Measurements from ENCODE around the gene LMOD3. TPM values are rescaled to one million over a fixed set of nuclear protein-coding genes. Genes with fewer than 3 reads are reported as not detected.

LMOD3 gene
- total and polyA plus RNA-seq, 7 donors: 0.01 to 0.23 TPM; not detected in 5

GRCh38 chr3:69120879-69121464 is 1.4 kb downstream of the LMOD3 start:
- WGBS, 2 donors: 0 to 6% methylated on average over 1 of the region's 1 CpG
- H3K36me3 ChIP-seq: no peaks in the 10 kb centered on the region
- intact Hi-C loops (cut with DNase I): no loop called here
- TF ChIP-seq EP300 (IDR thresholded peaks at IDR 0.05): no peak
- TF ChIP-seq, protein P1, sequence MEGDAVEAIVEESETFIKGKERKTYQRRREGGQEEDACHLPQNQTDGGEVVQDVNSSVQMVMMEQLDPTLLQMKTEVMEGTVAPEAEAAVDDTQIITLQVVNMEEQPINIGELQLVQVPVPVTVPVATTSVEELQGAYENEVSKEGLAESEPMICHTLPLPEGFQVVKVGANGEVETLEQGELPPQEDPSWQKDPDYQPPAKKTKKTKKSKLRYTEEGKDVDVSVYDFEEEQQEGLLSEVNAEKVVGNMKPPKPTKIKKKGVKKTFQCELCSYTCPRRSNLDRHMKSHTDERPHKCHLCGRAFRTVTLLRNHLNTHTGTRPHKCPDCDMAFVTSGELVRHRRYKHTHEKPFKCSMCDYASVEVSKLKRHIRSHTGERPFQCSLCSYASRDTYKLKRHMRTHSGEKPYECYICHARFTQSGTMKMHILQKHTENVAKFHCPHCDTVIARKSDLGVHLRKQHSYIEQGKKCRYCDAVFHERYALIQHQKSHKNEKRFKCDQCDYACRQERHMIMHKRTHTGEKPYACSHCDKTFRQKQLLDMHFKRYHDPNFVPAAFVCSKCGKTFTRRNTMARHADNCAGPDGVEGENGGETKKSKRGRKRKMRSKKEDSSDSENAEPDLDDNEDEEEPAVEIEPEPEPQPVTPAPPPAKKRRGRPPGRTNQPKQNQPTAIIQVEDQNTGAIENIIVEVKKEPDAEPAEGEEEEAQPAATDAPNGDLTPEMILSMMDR (IDR thresholded peaks at IDR 0.05): peak; percentile 45 to 94 (median 77)
- no peak overlapping the region for H3K4me3 ChIP-seq
- no peak overlapping the region for H3K27ac ChIP-seq
- no peaks in the 10 kb centered on the region for H3K9me3 ChIP-seq
- DNase-seq: peak; percentile 77
- no peaks in the 10 kb centered on the region for H3K27me3 ChIP-seq
- H3K4me1 ChIP-seq: no peaks in the 10 kb centered on the region

- H3K27ac ChIP-seq: no peak overlapping the region
- H3K27me3 ChIP-seq: no peaks in the 10 kb centered on the region
- H3K9me3 ChIP-seq: no peaks in the 10 kb centered on the region
- H3K4me3 ChIP-seq: no peak overlapping the region
- no peaks in the 10 kb centered on the region for H3K4me1 ChIP-seq
- 93 to 95% methylated on average over 5 of the region's 5 CpGs for WGBS, 2 donors
- no peak for DNase-seq
- intact Hi-C loops (cut with DNase I): no loop called here
- no peaks in the 10 kb centered on the region for H3K36me3 ChIP-seq
- no peak for TF ChIP-seq POLR2AphosphoS5 (IDR thresholded peaks at IDR 0.05)
- no peak for TF ChIP-seq POLR2A (IDR thresholded peaks at IDR 0.05)
These were observed 2.7 kb downstream of the LMOD3 start for GRCh38 chr3:69119681-69120080.

GRCh38 chr3:69119138-69119537 is 3.3 kb downstream of the LMOD3 start:
- Histone ChIP-seq H3K4me1 (no peaks in the 10 kb centered on the region), H3K36me3 (no peaks in the 10 kb centered on the region), H3K27ac (no peak overlapping the region), H3K9me3 (no peaks in the 10 kb centered on the region), H3K27me3 (no peaks in the 10 kb centered on the region), H3K4me3 (no peak overlapping the region)
- no peak for TF ChIP-seq POLR2A (IDR thresholded peaks at IDR 0.05)
- TF ChIP-seq, protein P1 (IDR thresholded peaks at IDR 0.05): no peak
- no peak for TF ChIP-seq POLR2AphosphoS5 (IDR thresholded peaks at IDR 0.05)
- TF ChIP-seq EP300 (IDR thresholded peaks at IDR 0.05): no peak
- intact Hi-C loops (cut with DNase I): no loop called here
- DNase-seq: no peak
- WGBS, 2 donors: 94 to 96% methylated on average over 6 of the region's 6 CpGs

GRCh38 chr3:69118555-69118954 is 3.8 kb downstream of the LMOD3 start:
- H3K9me3 ChIP-seq: no peaks in the 10 kb centered on the region
- no peak for DNase-seq
- TF ChIP-seq, protein P1 (IDR thresholded peaks at IDR 0.05): no peak
- TF ChIP-seq POLR2AphosphoS5 (IDR thresholded peaks at IDR 0.05): no peak
- no peak for TF ChIP-seq POLR2A (IDR thresholded peaks at IDR 0.05)
- no peak for TF ChIP-seq EP300 (IDR thresholded peaks at IDR 0.05)
- H3K36me3 ChIP-seq: no peaks in the 10 kb centered on the region
- H3K27me3 ChIP-seq: no peaks in the 10 kb centered on the region
- WGBS, 2 donors: 96 to 97% methylated on average over 12 of the region's 12 CpGs
- intact Hi-C loops (cut with DNase I): no loop called here
- H3K27ac ChIP-seq: no peak overlapping the region
- no peak overlapping the region for H3K4me3 ChIP-seq
- H3K4me1 ChIP-seq: no peaks in the 10 kb centered on the region

DNA sequence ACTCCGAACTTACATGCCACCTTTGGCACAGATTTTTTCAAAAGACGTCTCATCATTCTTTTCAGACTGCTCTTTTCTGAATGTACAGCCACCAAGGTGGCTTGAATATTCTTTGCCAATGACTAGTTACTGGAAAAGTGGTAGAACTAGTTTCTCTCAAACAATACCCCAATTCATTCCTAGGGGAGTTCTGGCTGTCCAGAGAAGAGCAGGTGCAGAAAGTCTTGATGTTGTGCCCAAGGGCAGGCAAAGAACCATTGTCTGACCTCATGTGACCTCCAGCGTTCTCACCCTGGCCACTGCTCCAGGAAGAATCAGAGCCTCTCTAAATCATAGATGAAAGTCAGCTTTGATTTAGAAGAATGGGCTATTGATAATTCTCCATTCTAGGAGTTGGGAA is 5.5 kb downstream of the LMOD3 start:
- Histone ChIP-seq H3K9me3 (no peaks in the 10 kb centered on the region), H3K4me3 (no peak overlapping the region), H3K27ac (no peak overlapping the region), H3K27me3 (no peaks in the 10 kb centered on the region), H3K36me3 (no peaks in the 10 kb centered on the region), H3K4me1 (no peaks in the 10 kb centered on the region)
- 19 to 72% methylated on average over 3 of the region's 3 CpGs for WGBS, 2 donors
- no peak for DNase-seq
- no peak for TF ChIP-seq POLR2AphosphoS5 (IDR thresholded peaks at IDR 0.05)
- TF ChIP-seq, protein P1 (IDR thresholded peaks at IDR 0.05): no peak
- no peak for TF ChIP-seq EP300 (IDR thresholded peaks at IDR 0.05)
- no peak for TF ChIP-seq POLR2A (IDR thresholded peaks at IDR 0.05)
- intact Hi-C loops (cut with DNase I): no loop called here
